ES-I3 (cell line): ENCODE data around the gene RECK.
"Not testable (repeated sequence)": the region's sequence is repeated elsewhere in the genome, so short reads cannot be mapped to it uniquely, and the experiment has no call there.

Experiments used
- H3K36me3 ChIP-seq: 2 replicates; pipeline ENCODE4 v1.6.1; 2013; ENCODE audit warnings: mild to moderate bottlenecking, low read length, control low read depth, moderate library complexity; ENCODE audit not compliant: insufficient read depth
- H3K4me1 ChIP-seq: 2 replicates; pipeline ENCODE4 v1.6.1; 2013; ENCODE audit warnings: mild to moderate bottlenecking, control low read depth, low read length; ENCODE audit not compliant: insufficient read depth
- H3K9ac ChIP-seq: 2 replicates; pipeline ENCODE4 v1.6.1; 2013; ENCODE audit warnings: low read depth, mild to moderate bottlenecking, low read length, moderate library complexity
- H3K9me3 ChIP-seq: 2 replicates; pipeline ENCODE4 v1.6.1; 2013; ENCODE audit warnings: mild to moderate bottlenecking, low read length, moderate library complexity; ENCODE audit not compliant: control insufficient read depth, insufficient read depth

Gene RECK, protein sequence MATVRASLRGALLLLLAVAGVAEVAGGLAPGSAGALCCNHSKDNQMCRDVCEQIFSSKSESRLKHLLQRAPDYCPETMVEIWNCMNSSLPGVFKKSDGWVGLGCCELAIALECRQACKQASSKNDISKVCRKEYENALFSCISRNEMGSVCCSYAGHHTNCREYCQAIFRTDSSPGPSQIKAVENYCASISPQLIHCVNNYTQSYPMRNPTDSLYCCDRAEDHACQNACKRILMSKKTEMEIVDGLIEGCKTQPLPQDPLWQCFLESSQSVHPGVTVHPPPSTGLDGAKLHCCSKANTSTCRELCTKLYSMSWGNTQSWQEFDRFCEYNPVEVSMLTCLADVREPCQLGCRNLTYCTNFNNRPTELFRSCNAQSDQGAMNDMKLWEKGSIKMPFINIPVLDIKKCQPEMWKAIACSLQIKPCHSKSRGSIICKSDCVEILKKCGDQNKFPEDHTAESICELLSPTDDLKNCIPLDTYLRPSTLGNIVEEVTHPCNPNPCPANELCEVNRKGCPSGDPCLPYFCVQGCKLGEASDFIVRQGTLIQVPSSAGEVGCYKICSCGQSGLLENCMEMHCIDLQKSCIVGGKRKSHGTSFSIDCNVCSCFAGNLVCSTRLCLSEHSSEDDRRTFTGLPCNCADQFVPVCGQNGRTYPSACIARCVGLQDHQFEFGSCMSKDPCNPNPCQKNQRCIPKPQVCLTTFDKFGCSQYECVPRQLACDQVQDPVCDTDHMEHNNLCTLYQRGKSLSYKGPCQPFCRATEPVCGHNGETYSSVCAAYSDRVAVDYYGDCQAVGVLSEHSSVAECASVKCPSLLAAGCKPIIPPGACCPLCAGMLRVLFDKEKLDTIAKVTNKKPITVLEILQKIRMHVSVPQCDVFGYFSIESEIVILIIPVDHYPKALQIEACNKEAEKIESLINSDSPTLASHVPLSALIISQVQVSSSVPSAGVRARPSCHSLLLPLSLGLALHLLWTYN

DNA sequence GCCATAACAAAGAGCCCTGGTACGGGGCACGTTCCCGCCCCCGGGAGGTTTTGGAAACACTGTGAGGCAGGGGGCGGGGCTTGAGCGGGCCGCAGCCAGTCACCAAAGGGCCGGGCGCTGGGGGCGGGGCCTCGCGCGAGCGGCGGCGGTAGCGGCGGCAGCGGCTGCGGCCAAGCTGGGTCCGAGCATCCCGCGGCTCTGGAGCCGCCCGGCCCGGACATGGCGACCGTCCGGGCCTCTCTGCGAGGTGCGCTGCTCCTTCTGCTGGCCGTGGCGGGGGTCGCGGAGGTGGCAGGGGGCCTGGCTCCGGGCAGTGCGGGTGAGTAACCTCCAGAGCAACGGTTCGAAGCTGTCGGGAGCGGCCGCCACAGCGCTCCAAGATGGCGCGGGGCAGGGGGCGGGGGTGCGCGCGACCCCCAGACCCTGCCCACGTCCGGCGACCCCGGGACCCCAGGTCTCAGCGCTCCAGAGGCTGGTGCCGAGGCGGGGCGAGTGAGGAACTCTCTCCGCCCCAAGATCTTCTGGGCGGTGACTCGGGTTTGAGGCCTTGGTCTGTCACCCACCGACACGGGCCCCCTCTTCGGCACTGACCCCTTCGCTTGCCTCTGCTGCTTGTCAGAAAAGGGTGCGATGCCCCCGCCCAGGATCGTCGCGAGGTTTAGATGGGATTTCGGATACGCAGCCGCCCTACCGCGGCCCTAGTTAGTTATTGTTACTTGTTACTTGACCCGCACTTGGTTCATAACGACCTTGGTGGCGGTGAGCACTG lies at the start of gene RECK:
TSS of gene RECK (plus strand) at position 134 of the 769 bp plus-strand sequence. CDS start at position 220, 86 bp downstream.
- H3K4me1 ChIP-seq = peaks cover 15% of the 10 kb centered on the region

DNA sequence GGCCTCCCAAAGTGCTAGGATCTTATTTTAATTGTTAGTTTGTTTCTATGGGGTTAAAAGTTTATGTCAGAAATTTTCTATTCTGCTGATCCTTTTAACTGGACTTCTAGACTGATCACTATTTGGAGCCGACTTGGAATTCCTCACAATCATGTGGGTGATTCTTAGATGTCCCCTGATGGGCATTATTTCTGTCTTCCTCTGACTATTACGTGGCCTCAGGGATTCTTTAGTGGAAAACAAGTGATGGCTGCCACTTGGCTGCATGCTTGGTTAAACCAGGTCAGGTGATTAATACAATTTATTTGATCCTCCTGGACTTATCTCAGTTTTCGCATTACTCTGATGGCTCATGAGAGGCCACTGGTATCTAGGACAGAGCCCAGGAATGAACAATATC lies 46.6 kb upstream of the RECK start:
- no peaks in the 10 kb centered on the region for H3K9me3 ChIP-seq

More for the DNA sequence above, at the start of gene RECK:
- H3K9ac ChIP-seq = peak within 1 kb of the TSS; percentile 69
- no peaks in the 10 kb centered on the region for H3K9me3 ChIP-seq
- no peaks in the 10 kb centered on the region for H3K36me3 ChIP-seq

DNA sequence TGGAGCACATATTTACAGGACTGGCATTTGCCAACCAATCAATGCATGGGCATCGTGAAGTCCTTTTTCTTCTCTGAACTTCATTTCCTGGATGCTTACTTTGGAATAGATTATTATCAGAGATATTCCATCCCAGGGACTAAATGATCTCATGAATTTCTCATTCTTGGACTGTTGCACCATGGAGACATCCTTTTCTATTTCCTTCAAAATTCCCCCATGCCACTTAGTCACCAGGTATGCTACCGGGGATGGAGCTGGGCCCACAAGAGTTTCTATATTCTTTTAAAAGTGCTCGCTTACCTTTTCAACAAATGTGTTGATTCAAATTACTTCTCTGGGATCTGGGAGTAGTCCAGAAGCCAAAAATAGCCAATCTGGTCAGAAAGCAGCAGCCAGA lies 43.6 kb upstream of the RECK start:
- H3K9me3 ChIP-seq, H3K36me3 ChIP-seq, H3K4me1 ChIP-seq, H3K9ac ChIP-seq: not testable (repeated sequence)

More for the DNA sequence above, 46.6 kb upstream of the RECK start:
- Histone ChIP-seq H3K4me1 (no peaks in the 10 kb centered on the region), H3K36me3 (no peaks in the 10 kb centered on the region), H3K9ac (no peak overlapping the region)

DNA sequence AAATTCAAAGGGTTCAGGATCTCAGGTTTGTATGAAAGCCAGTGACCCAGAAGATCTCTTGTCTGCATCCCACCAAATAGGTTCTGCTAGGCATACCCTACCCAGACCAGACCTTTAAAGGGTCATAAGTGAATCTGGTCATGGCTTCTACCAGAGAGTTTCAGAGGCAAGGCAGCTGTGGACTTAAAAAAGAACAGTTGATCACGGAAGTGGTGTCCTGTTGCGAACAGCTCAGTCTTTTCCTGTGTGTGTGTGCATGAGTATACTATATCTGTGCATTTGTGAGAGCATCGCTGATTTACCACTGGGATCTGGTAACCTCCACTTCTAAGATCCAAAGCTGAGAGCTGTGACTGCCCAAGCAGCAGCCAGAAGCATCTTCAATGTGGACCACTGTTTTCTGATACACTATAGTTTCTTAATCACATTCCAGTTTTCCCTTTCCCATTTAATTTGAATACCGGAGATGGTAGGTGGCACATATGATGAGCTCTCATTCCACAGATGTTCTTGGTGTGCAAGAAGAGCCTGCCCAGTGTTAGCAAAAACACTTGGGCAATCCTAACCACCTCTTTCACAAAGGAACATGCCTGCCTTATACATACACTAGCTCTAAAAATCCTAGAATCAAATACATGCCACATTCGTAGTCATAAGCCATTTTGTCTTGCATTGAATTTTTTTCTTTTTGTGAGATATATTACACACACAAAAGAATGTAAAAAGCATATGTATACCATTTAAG lies 42.6 kb upstream of the RECK start:
- no peaks in the 10 kb centered on the region for H3K4me1 ChIP-seq
- H3K36me3 ChIP-seq = no peaks in the 10 kb centered on the region; the same call in 1 of the 2 replicates
- peaks cover 15% of the 10 kb centered on the region; the same call in 1 of the 2 replicates for H3K9me3 ChIP-seq
- no peak overlapping the region for H3K9ac ChIP-seq

DNA sequence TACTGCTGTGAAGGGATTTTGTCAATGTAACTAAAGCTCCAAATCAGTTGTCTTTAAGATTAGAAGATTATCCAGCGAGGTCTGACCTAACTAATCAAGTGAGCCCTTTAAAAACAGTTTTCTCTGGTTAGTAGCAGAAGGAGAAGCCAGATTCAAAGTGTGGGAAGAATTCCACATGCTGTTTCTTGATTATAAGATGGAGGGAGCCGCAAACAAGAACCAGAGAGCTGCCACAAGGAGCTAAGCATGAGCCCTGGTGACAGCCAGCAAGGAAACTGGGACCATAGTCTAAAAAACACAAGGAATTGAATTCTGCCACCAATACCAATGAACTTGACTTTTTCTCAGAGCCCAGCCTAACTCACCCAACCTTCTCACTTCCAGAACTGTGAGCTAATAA lies 41.8 kb upstream of the RECK start:
- no peaks in the 10 kb centered on the region for H3K4me1 ChIP-seq
- no peaks in the 10 kb centered on the region; the same call in 1 of the 2 replicates for H3K36me3 ChIP-seq
- no peak overlapping the region for H3K9ac ChIP-seq
- H3K9me3 ChIP-seq = peaks cover 15% of the 10 kb centered on the region; the same call in 1 of the 2 replicates

DNA sequence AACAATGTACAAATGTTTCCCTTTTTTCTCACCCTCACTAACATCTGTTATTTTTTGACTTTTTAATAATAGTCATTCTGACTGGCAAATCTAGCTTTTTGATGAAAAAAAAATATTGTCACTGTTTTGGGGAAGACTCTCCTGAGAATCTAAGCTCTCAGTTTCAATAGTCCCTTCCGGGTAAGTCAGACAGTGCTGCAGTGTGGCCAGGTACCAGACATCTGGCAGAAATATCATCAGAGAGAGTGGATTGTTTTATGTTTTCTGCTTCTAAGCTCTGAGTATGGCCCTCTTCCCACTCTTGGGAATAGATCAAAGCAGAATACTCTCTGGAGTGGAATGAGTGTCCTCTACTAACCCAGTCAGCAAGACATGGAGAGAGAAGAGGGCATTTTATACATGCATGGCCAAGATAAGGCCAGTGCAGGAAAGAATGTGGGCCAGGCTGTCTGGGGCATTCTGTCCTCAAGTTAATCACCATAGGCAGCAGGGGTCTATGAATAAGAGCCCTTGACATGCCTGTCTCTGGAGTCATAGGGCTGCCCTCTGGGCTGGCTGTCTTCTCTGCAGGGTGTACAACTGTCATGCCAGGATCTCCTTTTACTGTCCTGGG lies 40.2 kb upstream of the RECK start:
- no peaks in the 10 kb centered on the region for H3K4me1 ChIP-seq
- H3K36me3 ChIP-seq = no peaks in the 10 kb centered on the region; the same call in 1 of the 2 replicates
- peaks cover 15% of the 10 kb centered on the region; the same call in 1 of the 2 replicates for H3K9me3 ChIP-seq
- no peak overlapping the region for H3K9ac ChIP-seq

DNA sequence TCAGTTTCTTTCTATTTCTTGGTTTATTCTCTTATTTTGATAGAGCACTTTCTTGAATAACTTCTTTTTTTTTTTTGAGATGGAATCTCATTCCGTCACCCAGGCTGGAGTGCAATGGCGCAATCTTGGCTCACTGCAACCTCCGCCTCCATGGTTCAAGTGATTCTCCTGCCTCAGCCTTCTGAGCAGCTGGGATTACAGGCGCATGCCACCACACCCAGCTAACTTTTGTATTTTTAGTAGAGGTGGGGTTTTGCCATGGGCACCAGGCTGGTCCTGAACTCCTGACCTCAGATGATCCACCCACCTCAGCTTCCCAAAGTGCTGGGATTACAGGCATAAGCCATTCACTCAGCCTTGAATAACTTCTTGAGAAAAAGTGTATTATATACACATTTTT lies 39.7 kb upstream of the RECK start:
- not testable (repeated sequence) for H3K9ac ChIP-seq, H3K36me3 ChIP-seq, H3K4me1 ChIP-seq
- H3K9me3 ChIP-seq = peaks cover 15% of the 10 kb centered on the region; the same call in 1 of the 2 replicates

DNA sequence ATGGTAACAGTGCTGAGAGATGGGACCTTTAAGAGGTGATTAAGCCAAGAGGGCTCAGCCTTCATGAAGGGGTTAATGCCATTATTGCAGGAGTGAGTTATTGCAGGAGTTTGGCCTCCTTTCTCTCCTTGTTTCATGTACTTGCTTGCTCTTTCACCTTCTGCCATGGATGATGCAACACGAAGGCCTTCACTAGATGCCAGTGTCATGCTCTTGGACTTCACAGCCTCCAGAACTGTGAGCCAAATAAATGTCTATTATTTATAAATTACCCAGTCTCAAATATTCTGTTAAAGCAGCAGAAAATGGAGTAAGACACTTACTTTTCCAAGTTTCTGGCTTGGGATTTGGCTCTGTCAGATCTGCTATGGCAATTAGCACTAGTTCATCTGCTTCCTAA lies 38.4 kb upstream of the RECK start:
- Histone ChIP-seq H3K9me3 (peaks cover 15% of the 10 kb centered on the region; the same call in 1 of the 2 replicates), H3K4me1 (no peaks in the 10 kb centered on the region), H3K36me3 (no peaks in the 10 kb centered on the region; the same call in 1 of the 2 replicates), H3K9ac (no peak overlapping the region)

DNA sequence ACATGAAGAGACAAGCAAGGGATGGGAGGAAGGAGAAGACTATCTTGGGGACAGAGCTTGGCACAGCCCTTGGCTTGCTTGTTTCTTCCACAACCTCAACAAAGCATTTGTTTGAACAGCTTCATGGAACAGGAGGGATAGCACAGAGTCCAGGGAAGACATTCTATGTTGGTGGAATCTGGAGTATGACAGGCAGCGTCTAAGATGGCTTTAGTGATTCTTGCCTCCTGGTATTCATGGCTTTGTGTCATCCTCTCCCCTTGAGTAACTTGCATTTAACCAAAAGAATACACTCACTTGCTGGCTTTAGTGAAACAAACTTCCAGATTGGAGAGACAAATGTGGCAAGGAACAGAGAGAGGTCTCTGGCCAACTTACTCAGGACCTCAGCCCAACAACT lies 30.8 kb upstream of the RECK start:
- Histone ChIP-seq H3K9ac (no peak overlapping the region), H3K9me3 (no peaks in the 10 kb centered on the region), H3K4me1 (no peaks in the 10 kb centered on the region), H3K36me3 (no peaks in the 10 kb centered on the region)

DNA sequence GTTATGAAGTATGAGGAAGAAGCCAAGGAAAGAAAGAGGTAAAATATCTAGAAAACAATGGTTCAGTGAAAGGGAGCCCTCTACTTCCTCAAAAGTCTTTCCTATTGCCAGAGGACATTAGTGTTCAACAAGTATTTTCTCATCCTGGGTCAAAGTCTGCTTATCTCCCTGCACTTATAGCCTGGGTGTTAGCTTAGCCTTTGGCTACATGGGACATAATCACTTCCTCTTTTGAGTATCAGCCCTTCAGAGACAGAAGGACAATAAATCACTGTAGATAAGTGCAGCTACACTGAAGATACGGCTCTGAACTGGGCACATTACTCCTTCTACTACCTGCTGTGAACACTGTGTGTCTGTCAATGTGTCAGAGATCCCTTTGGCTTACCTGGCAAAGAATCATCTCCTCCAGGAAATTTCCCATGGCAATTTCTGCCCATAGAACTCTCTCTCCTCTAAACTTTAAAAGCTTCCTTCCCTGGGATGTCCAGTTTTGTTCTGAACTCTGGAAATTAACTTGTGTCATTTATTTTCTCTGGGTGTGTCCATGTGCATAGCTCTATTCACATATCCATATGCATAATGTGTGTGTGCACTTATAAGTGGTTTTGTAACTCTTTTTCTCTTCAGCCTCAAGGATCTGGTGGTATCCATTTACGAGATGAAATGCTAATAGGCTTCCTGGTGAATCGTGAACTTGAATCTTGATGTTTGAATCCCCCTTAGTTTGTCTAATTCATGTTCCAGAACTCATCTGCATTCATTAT lies 30.0 kb upstream of the RECK start:
- Histone ChIP-seq H3K4me1 (no peaks in the 10 kb centered on the region), H3K9ac (no peak overlapping the region), H3K9me3 (no peaks in the 10 kb centered on the region), H3K36me3 (no peaks in the 10 kb centered on the region)

DNA sequence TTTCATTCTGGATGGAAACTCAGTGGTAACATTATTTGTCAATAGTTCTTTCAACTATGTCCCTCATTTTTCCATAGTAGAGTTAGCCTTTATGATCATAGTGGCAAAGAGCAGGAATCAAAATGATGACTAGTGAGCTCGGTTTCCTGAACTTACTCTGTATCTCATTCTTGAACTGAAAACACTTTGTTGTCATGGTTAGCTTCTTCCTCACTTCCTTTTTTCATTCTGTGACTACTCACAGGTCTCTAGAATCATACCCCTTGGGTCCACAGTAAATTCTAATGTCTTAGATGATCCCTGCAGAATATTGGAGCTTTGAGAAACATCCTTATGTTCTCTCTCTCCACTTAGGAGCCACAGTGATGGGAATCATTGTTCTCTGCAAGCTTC lies 29.4 kb upstream of the RECK start:
- Histone ChIP-seq H3K9me3 (no peaks in the 10 kb centered on the region), H3K9ac (no peak overlapping the region), H3K36me3 (no peaks in the 10 kb centered on the region), H3K4me1 (no peaks in the 10 kb centered on the region)

DNA sequence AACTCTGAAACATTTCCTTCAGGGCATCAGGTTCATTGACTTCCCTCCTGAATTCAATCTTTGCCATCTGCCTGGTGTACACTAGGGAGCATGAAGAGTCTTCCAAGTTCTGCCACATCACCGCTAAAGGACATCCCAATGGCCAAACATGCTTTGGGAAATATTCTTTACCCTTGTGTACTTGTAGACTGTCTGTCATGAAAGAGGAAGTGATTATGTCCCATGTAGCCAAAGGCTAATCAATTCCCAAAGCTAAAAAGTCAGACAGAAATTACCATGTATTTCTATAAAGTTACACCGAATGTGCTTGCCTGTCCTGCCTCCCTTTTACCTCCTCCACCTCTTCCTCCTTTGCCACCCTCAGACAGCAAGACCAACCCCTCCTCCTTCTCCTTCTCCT lies 28.9 kb upstream of the RECK start:
- H3K9me3 ChIP-seq = no peaks in the 10 kb centered on the region
- no peak overlapping the region for H3K9ac ChIP-seq
- no peaks in the 10 kb centered on the region for H3K36me3 ChIP-seq
- no peaks in the 10 kb centered on the region for H3K4me1 ChIP-seq
